ENCODE measurements around the gene MXRA8. TPM values are rescaled to one million over a fixed set of nuclear protein-coding genes. Genes with fewer than 3 reads are reported as not detected.

MXRA8 gene
- total and polyA plus RNA-seq, 9 of the 15 experiments (the other 6 are each of a cell fraction or from before 2014, with no cell fraction given), result 0.66 to 11.3 (median 6.3) TPM

- POLR2A ChIA-PET, result interaction anchor here (0.7 to 1.8 kb wide), 8 partner anchors 14 to 75 kb away, joined by 3 to 6 read pairs (median 3); partner anchors contain the start of gene CCNL2
- peaks cover 7% of the 10 kb centered on the region; the same call in 1 of the 2 replicates for H4K20me1 ChIP-seq (replicated peaks; ENCODE audit: control insufficient read depth, insufficient read depth, low read length)
- H3K79me2 ChIP-seq (ENCODE audit: control insufficient read depth, insufficient read depth, low read length), result peaks cover 31% of the 10 kb centered on the region
- no peak overlapping the region for H2AFZ ChIP-seq (ENCODE audit: low read depth, low read length)
- BruUV-seq (replicated peaks), result no TSS peak
- H3K4me2 ChIP-seq (ENCODE audit: insufficient read depth, low read length), result no peak overlapping the region
- no peak overlapping the region for H3K4me3 ChIP-seq
- in situ Hi-C loops (cut with MboI), result no loop called here
- FAIRE-seq (no peak), DNase-seq (ENCODE audit: extremely low read depth in 1 of 4, low spot score in 3 of 4) (no peak), ATAC-seq (no peak)
- intact Hi-C loops (cut with micrococcal nuclease), result loop anchor here (10.0 kb wide), 1 partner anchor 133 kb away; no protein-coding TSS in a partner anchor
- WGBS (ENCODE audit: insufficient coverage, low coverage, missing lambda C conversion rate), result 80% methylated on average over 10 of the region's 12 CpGs
- peaks cover 6% of the 10 kb centered on the region for H3K9me1 ChIP-seq (ENCODE audit: control insufficient read depth, insufficient read depth, low read length)
- no peaks in the 10 kb centered on the region for H3K27me3 ChIP-seq (ENCODE audit: control insufficient read depth in 2 of 2, insufficient read depth in 2 of 2, low read length in 2 of 2)
- H3K9me3 ChIP-seq (replicated peaks; ENCODE audit: control insufficient read depth, insufficient read depth, low read depth, low read length), result peaks cover 4% of the 10 kb centered on the region
- H3K27ac ChIP-seq (ENCODE audit: extremely low read depth, low read depth, low read length), result no peak overlapping the region
- CTCF ChIA-PET (ENCODE audit: low intra/inter-chr PET ratio), result no interaction called here
- peak overlapping the region in 1 of 2 experiments; percentile 79; a peak in 2 of 4 replicates for H3K9ac ChIP-seq (ENCODE audit: insufficient read depth in 1 of 2, low read depth in 2 of 2, low read length in 2 of 2)
- peaks cover 26% of the 10 kb centered on the region for H3K36me3 ChIP-seq (ENCODE audit: control insufficient read depth, insufficient read depth, low read length)
- peaks cover 13 to 50% of the 10 kb centered on the region in 2 experiments for H3K4me1 ChIP-seq (replicated peaks in 1 of 2; ENCODE audit: control insufficient read depth in 2 of 2, insufficient read depth in 2 of 2, low read length in 2 of 2)
- TF ChIP-seq MBD1 (CRISPR knock-in tag; IDR thresholded peaks at IDR 0.05), result no peak
- no peak for TF ChIP-seq NONO (IDR thresholded peaks at IDR 0.05; ENCODE audit: low read depth in 2 of 2, low read length in 1 of 2)
- no peak for TF ChIP-seq ZNF274 (IDR thresholded peaks at IDR 0.05; ENCODE audit: borderline replicate concordance, low read depth, low read length)
- TF ChIP-seq GABPA (tag; conservative IDR thresholded peaks at IDR 0.05; ENCODE audit: low read depth), result no peak
- TF ChIP-seq STAT5B (CRISPR knock-in tag; IDR thresholded peaks at IDR 0.05), result no peak
- no peak for TF ChIP-seq STAG1 (CRISPR knock-in tag; IDR thresholded peaks at IDR 0.05; ENCODE audit: borderline replicate concordance)
- 0 out of 2 replicates have a peak, but pooled peaks have one; percentile 22 for TF ChIP-seq RBM14 (IDR thresholded peaks at IDR 0.05; ENCODE audit: borderline replicate concordance, insufficient read depth, low read depth, low read length)
- peak; percentile 34; the same call in 1 of the 2 replicates for TF ChIP-seq POLR2A (conservative IDR thresholded peaks at IDR 0.05)
- TF ChIP-seq TEAD2 (tag; IDR thresholded peaks at IDR 0.05), result no peak
- TF ChIP-seq HOXB6 (CRISPR knock-in tag; IDR thresholded peaks at IDR 0.05; ENCODE audit: borderline replicate concordance), result no peak
- no peak for TF ChIP-seq THRA (IDR thresholded peaks at IDR 0.05)
- no peak for TF ChIP-seq ZBTB33 (CRISPR knock-in tag; IDR thresholded peaks at IDR 0.05)
- TF ChIP-seq GMEB1 (CRISPR knock-in tag; IDR thresholded peaks at IDR 0.05), result no peak
- TF ChIP-seq FIP1L1 (IDR thresholded peaks at IDR 0.05; ENCODE audit: low read depth, low read length, poor library complexity, severe bottlenecking), result no peak
- no peak for TF ChIP-seq NCOA2 (IDR thresholded peaks at IDR 0.05; ENCODE audit: partially characterized antibody in 2 of 2)
- no peak for TF ChIP-seq HDAC2 (IDR thresholded peaks at IDR 0.05)
- no peak for TF ChIP-seq ZNF143 (CRISPR knock-in tag; IDR thresholded peaks at IDR 0.05)
These were observed 13.0 kb upstream of the MXRA8 start for GRCh38 chr1:1371364-1371745.
